Cerebellar nuclear complex (tissue), 1 donor: ENCODE measurements around the gene ZIC4.

Experiments used
- DNase-seq, 2 experiments: peaks; one replicate each; lab custom pipeline; 2025; lab: John Stamatoyannopoulos, UW

ZIC4 gene

GRCh38 chr3:147370349-147370748 lies 36.0 kb downstream of the ZIC4 start:
- no peak for DNase-seq

- no peak for DNase-seq
These were observed 36.7 kb downstream of the ZIC4 start for GRCh38 chr3:147369661-147370123.

- DNase-seq: no peak
These were observed 37.1 kb downstream of the ZIC4 start for GRCh38 chr3:147369231-147369630.

GRCh38 chr3:147368561-147369221 lies 37.7 kb downstream of the ZIC4 start:
- DNase-seq: no peak

GRCh38 chr3:147368151-147368550 lies 38.2 kb downstream of the ZIC4 start:
- no peak for DNase-seq

GRCh38 chr3:147367676-147368075 lies 38.7 kb downstream of the ZIC4 start:
- DNase-seq: no peak

GRCh38 chr3:147365196-147366115 lies 40.9 kb downstream of the ZIC4 start:
- DNase-seq: no peak

- no peak for DNase-seq
These were observed 41.6 kb downstream of the ZIC4 start for GRCh38 chr3:147364771-147365170.

GRCh38 chr3:147361454-147362420 lies 44.6 kb downstream of the ZIC4 start:
- DNase-seq: no peak

- DNase-seq: peak in 1 of 2 experiments; percentile 4
These were observed 45.5 kb downstream of the ZIC4 start for GRCh38 chr3:147360646-147361453.

GRCh38 chr3:147360051-147360439 lies 46.3 kb downstream of the ZIC4 start:
- no peak for DNase-seq

GRCh38 chr3:147359177-147360050 lies 46.9 kb downstream of the ZIC4 start:
- no peak for DNase-seq

- no peak for DNase-seq
These were observed 48.0 kb downstream of the ZIC4 start for GRCh38 chr3:147358144-147358992.

GRCh38 chr3:147356909-147357900 lies 49.1 kb downstream of the ZIC4 start:
- no peak for DNase-seq

GRCh38 chr3:147356145-147356908 lies 50.0 kb downstream of the ZIC4 start:
- no peak for DNase-seq

- DNase-seq: no peak
These were observed 50.6 kb downstream of the ZIC4 start for GRCh38 chr3:147355753-147356090.

GRCh38 chr3:147355084-147355752 lies 51.1 kb downstream of the ZIC4 start:
- DNase-seq: no peak
